GM19043 (cell line): ENCODE results near the gene PPARG.
"Not testable (repeated sequence)": the region's sequence is repeated elsewhere in the genome, so short reads cannot be mapped to it uniquely, and the experiment has no call there.

Source experiments
- ATAC-seq: cut with Tn5 transposase; IDR thresholded peaks from one replicate; pipeline ENCODE4 v1.9.1; 2021; ENCODE audit warnings: low read depth; ENCODE audit not compliant: unreplicated experiment

PPARG gene

GRCh38 chr3:12278566-12278965 is 10.3 kb upstream of the PPARG start:
- no peak for ATAC-seq

GRCh38 chr3:12279591-12280326 is 9.1 kb upstream of the PPARG start:
- ATAC-seq: no peak

GRCh38 chr3:12280357-12280806 is 8.5 kb upstream of the PPARG start:
- no peak for ATAC-seq

- ATAC-seq: no peak
Measured at GRCh38 chr3:12284591-12284990, 4.3 kb upstream of the PPARG start.

GRCh38 chr3:12285003-12285555 is 3.8 kb upstream of the PPARG start:
- no peak for ATAC-seq

- ATAC-seq: not testable (repeated sequence)
Measured at GRCh38 chr3:12285779-12286178, 3.1 kb upstream of the PPARG start.

GRCh38 chr3:12286504-12286903 is 2.4 kb upstream of the PPARG start:
- ATAC-seq: no peak

- no peak for ATAC-seq
Measured at GRCh38 chr3:12286927-12287726, 1.7 kb upstream of the PPARG start.

- no peak for ATAC-seq
Measured at GRCh38 chr3:12287727-12288181, 1.1 kb upstream of the PPARG start.

- no peak for ATAC-seq
Measured at GRCh38 chr3:12289524-12289923, 654 bp downstream of the PPARG start.

GRCh38 chr3:12292770-12293169 is 3.9 kb downstream of the PPARG start:
- ATAC-seq: no peak

GRCh38 chr3:12294885-12295580 is 6.2 kb downstream of the PPARG start:
- ATAC-seq: no peak

GRCh38 chr3:12296511-12296910 is 7.6 kb downstream of the PPARG start:
- ATAC-seq: no peak

- ATAC-seq: no peak
Measured at GRCh38 chr3:12299026-12299425, 10.2 kb downstream of the PPARG start.

GRCh38 chr3:12300137-12300536 is 11.3 kb downstream of the PPARG start:
- ATAC-seq: no peak

GRCh38 chr3:12301031-12301430 is 12.2 kb downstream of the PPARG start:
- ATAC-seq: no peak

- ATAC-seq: no peak
Measured at GRCh38 chr3:12301513-12301912, 12.6 kb downstream of the PPARG start.

- no peak for ATAC-seq
Measured at GRCh38 chr3:12302564-12302963, 13.7 kb downstream of the PPARG start.

GRCh38 chr3:12303534-12303933 is 14.7 kb downstream of the PPARG start:
- no peak for ATAC-seq

GRCh38 chr3:12303993-12304392 is 15.1 kb downstream of the PPARG start:
- no peak for ATAC-seq

- ATAC-seq: no peak
Measured at GRCh38 chr3:12307136-12307535, 18.3 kb downstream of the PPARG start.
